HepG2 (cell line): ENCODE data around the gene UQCR10. TPM values are rescaled to one million over a fixed set of nuclear protein-coding genes. Genes with fewer than 3 reads are reported as not detected.

ENCODE experiments used
- ATAC-seq: fragments of 200-7000 bp; cut with Tn5 transposase; 3 replicates; pipeline ENCODE4 v1.9.1; 2020; ENCODE audit warnings: mild to moderate bottlenecking, moderate library complexity
- BruUV-seq: library from RNA; stranded (reverse); fragments of 400-500 nt; replicated peaks from 2 replicates; lab custom pipeline; 2021; lab: Mats Ljungman, UMichigan
- CTCF ChIA-PET: fragments of 300-600 bp; formaldehyde crosslinking; extraction: SDS; loops from one replicate; lab custom pipeline; 2021; ENCODE audit warnings: low total read pairs, inconsistent platforms, low intra/inter-chr PET ratio; lab: Yijun Ruan, JAX
- POLR2A ChIA-PET: fragments of 350-600 bp; sonication (Branson Sonifier 250); formaldehyde crosslinking; loops from one replicate; lab custom pipeline; 2020; ENCODE audit warnings: antibody characterized with exemption, inconsistent platforms; lab: Yijun Ruan, JAX
- DNase-seq: peaks from one replicate; pipeline ENCODE4 v3.0.0-alpha.2; 2015; ENCODE audit warnings: low spot score
- FAIRE-seq: peaks from 3 replicates; lab custom pipeline; 2011; peaks lifted over from hg19 to GRCh38; lab: Jason Lieb, UNC
- H2AFZ ChIP-seq: one replicate; pipeline ENCODE4 v1.6.1; 2011; ENCODE audit warnings: low read length, inconsistent platforms
- H3K27ac ChIP-seq: fragments of 300-600 bp; 3 replicates; pipeline ENCODE4 v1.8.0; 2011; ENCODE audit warnings: mixed run types, mild to moderate bottlenecking, mixed read lengths, low read length, inconsistent platforms; ENCODE audit not compliant: insufficient read depth; ENCODE audit errors: extremely low read length
- H3K27me3 ChIP-seq, 2 experiments: fragments of 200-600 bp in 1 of 2; 2 replicates in 1 of 2; 3 replicates in 1 of 2; pipeline versions ENCODE4 v1.6.0 to v1.8.0; 2011; ENCODE audit warnings: low read length in 2 of 2, mild to moderate bottlenecking in 2 of 2, moderate library complexity in 2 of 2, inconsistent platforms in 1 of 2; ENCODE audit not compliant: insufficient read depth in 2 of 2, control insufficient read depth in 1 of 2
- H3K36me3 ChIP-seq, 2 experiments: fragments of 200-600 bp in 1 of 2; replicated peaks in 1 of 2; 2 replicates in 1 of 2; 3 replicates in 1 of 2; pipeline versions ENCODE4 v1.5.1 to v1.8.0; 2011; ENCODE audit warnings: low read length in 2 of 2, inconsistent platforms in 1 of 2; ENCODE audit not compliant: insufficient read depth in 2 of 2, control insufficient read depth in 1 of 2
- H3K4me1 ChIP-seq: 2 replicates; pipeline ENCODE4 v1.5.1; 2012; ENCODE audit warnings: low read length, inconsistent platforms; ENCODE audit not compliant: insufficient read depth
- H3K4me2 ChIP-seq: 2 replicates; pipeline ENCODE4 v1.6.0; 2011; ENCODE audit warnings: low read depth, low read length, inconsistent platforms
- H3K4me3 ChIP-seq, 3 experiments: fragments of 200-600 bp in 1 of 3; sonication (generic), shearing (Covaris generic) in 1 of 3; replicated peaks in 1 of 3; 2 replicates each; pipeline ENCODE4 v1.5.1; 2011 to 2016; ENCODE audit warnings: low read length in 3 of 3, inconsistent platforms in 2 of 3, low read depth in 2 of 3, mild to moderate bottlenecking in 2 of 3, control low read depth in 1 of 3, mixed read lengths in 1 of 3; ENCODE audit not compliant: insufficient read depth in 1 of 3
- H3K79me2 ChIP-seq: one replicate; pipeline ENCODE4 v1.6.1; 2011; ENCODE audit warnings: low read length, inconsistent platforms; ENCODE audit not compliant: insufficient read depth
- H3K9ac ChIP-seq: 2 replicates; pipeline ENCODE4 v1.6.0; 2011; ENCODE audit warnings: mild to moderate bottlenecking, low read depth, low read length, inconsistent platforms; ENCODE audit not compliant: insufficient read depth
- H3K9me3 ChIP-seq: 2 replicates; pipeline ENCODE4 v1.5.1; 2012; ENCODE audit warnings: mild to moderate bottlenecking, low read length
- H4K20me1 ChIP-seq: 2 replicates; pipeline ENCODE4 v1.6.0; 2011; ENCODE audit warnings: inconsistent platforms, mild to moderate bottlenecking, low read length, moderate library complexity; ENCODE audit not compliant: insufficient read depth
- KIAA2018 ChIP-seq: sonication (generic); formaldehyde crosslinking; IDR thresholded peaks from 2 replicates; pipeline ENCODE4 v1.5.0; 2020; ENCODE audit warnings: mild to moderate bottlenecking, missing genetic modification reagents, borderline replicate concordance
- TOPORS ChIP-seq: sonication (generic); formaldehyde crosslinking; IDR thresholded peaks from 2 replicates; pipeline ENCODE4 v1.8.0; 2023; ENCODE audit warnings: mild to moderate bottlenecking, missing genetic modification reagents
- WGBS: methylation state at CpG from one replicate; pipeline ENCODE4 v1.1.6; 2017; ENCODE audit warnings: low lambda C conversion rate; 5-methylcytosine and 5-hydroxymethylcytosine counted together
- in situ Hi-C: cut with HindIII; loops from 2 replicates; pipeline ENCODE4 v1.10.0; 2017; ENCODE audit warnings: low pct_unique_long_range_greater_than_20kb; ENCODE audit not compliant: extremely low pct_ligation_motif_present
- intact Hi-C: fragments of 100-400 bp; cut with micrococcal nuclease; formaldehyde crosslinking; loops from one replicate; pipeline ENCODE4 v1.10.0; 2022; ENCODE audit not compliant: unreplicated experiment
- polyA plus RNA-seq, 8 experiments: library from polyadenylated mRNA; depleted of rRNA in 3 of 8; stranded (reverse) in 7 of 8; unstranded in 1 of 8; fragments of >200 nt; fragmentation: Illumina TruSeq in 4 of 8; extraction: Trizol in 4 of 8; gene quantifications; 2 replicates each; pipeline versions ENCODE4 v1.2.1 to v1.2.3, GENCODE V29; 2011 to 2016; ENCODE audit warnings: low read depth in 4 of 8, missing spikeins in 1 of 8, mixed read lengths in 1 of 8; ENCODE audit not compliant: insufficient read depth in 1 of 8
- total RNA-seq, 5 experiments: library from RNA; depleted of rRNA; stranded (reverse); fragments of >200 nt; fragmentation: Illumina TruSeq; extraction: Trizol; gene quantifications; 2 replicates each; pipeline ENCODE4 v1.2.3, GENCODE V29; 2016; ENCODE audit warnings: low read depth in 1 of 5
- TF ChIP-seq, protein P1 (sequence below): sonication (generic); formaldehyde crosslinking; IDR thresholded peaks from 2 replicates; pipeline ENCODE4 v1.5.1; 2020; ENCODE audit warnings: mild to moderate bottlenecking, missing genetic modification reagents

UQCR10 gene
- total and polyA plus RNA-seq, 2 of the 13 experiments (the other 11 are each of a cell fraction or from before 2014, with no cell fraction given), result 225 to 232 TPM

DNA sequence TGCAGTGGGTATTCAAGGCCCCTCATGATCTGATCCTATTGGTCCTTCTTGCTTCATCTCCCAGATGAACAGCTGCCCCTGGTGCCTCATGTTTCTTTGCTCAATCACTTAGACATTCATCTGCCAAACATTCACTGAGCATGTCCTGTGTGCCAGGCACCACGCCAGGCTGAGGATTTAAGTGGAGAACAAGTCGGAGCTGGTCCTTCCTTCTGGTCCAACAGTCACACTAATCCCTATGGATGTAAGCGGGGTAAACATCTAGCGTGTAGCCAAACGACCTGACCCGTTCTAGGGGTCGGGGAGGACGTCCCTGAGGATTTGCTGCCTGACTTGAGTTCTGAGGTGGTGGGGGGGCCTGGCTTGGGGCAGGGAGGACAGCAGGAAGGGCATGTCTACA is 22.3 kb upstream of the UQCR10 start:
- Histone ChIP-seq H3K4me1 (peaks cover 8% of the 10 kb centered on the region; the same call in 1 of the 2 replicates), H3K36me3 (peaks cover 6 to 29% of the 10 kb centered on the region in 2 experiments; a peak in 4 of 5 replicates), H2AFZ (no peak overlapping the region), H3K27ac (no peak overlapping the region), H3K4me3 (no peak overlapping the region), H3K9ac (no peak overlapping the region), H3K4me2 (no peak overlapping the region), H3K27me3 (no peaks in the 10 kb centered on the region), H4K20me1 (no peaks in the 10 kb centered on the region), H3K9me3 (no peaks in the 10 kb centered on the region), H3K79me2 (no peaks in the 10 kb centered on the region)
- POLR2A ChIA-PET, result no interaction called here
- BruUV-seq, result no TSS peak
- 95% methylated on average over 8 of the region's 8 CpGs for WGBS
- DNase-seq (no peak), FAIRE-seq (no peak), ATAC-seq (no peak)
- in situ Hi-C loops, result no loop called here
- CTCF ChIA-PET, result no interaction called here
- no peak for TF ChIP-seq TOPORS
- TF ChIP-seq, protein P1, sequence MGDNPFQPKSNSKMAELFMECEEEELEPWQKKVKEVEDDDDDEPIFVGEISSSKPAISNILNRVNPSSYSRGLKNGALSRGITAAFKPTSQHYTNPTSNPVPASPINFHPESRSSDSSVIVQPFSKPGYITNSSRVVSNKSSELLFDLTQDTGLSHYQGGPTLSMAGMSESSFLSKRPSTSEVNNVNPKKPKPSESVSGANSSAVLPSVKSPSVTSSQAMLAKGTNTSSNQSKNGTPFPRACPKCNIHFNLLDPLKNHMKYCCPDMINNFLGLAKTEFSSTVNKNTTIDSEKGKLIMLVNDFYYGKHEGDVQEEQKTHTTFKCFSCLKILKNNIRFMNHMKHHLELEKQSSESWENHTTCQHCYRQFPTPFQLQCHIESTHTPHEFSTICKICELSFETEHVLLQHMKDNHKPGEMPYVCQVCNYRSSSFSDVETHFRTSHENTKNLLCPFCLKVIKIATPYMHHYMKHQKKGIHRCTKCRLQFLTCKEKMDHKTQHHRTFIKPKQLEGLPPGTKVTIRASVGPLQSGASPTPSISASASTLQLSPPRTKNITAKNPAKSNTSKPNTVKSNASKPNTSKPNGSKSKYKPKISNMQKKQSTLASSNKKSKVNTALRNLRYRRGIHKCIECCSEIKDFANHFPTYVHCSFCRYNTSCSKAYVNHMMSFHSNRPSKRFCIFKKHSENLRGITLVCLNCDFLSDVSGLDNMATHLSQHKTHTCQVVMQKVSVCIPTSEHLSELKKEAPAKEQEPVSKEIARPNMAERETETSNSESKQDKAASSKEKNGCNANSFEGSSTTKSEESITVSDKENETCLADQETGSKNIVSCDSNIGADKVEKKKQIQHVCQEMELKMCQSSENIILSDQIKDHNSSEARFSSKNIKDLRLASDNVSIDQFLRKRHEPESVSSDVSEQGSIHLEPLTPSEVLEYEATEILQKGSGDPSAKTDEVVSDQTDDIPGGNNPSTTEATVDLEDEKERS (CRISPR knock-in tag), result no peak
- no peak for TF ChIP-seq KIAA2018 (CRISPR knock-in tag)
- intact Hi-C loops, result no loop called here
